Measurements from ENCODE around the gene GANC.

DNA sequence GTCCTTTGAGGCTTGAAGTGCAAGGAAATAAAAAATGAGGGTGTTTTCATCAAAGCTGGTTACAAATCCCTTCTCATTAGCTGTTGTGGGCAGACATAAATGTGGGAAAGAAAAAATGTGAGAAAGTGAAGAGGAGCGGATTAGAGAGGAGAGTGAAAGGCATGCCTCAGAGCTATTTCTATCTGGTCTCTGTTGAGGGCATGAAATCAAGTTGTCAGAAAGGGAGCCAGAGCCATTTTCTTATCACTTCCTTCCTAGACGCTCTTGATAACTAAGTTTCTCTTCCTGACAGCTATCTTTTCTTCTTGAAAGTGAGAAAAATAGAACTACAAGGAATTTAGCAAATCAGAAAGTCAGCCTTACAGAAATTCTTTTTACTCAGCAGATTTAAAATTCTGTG is 65.5 kb downstream of the GANC start:
- TF ChIP-seq ZNF253 (CRISPR knock-in tag; conservative IDR thresholded peaks at IDR 0.05) (no peak), CHCHD3 (CRISPR knock-in tag; IDR thresholded peaks at IDR 0.05) (no peak), HDGF (IDR thresholded peaks at IDR 0.05) (no peak), ZNF561 (CRISPR knock-in tag; conservative IDR thresholded peaks at IDR 0.05) (no peak), SP2 (IDR thresholded peaks at IDR 0.05; ENCODE audit: extremely low read depth, low read depth, low read length, poor library complexity, severe bottlenecking) (no peak), CHD2 (IDR thresholded peaks at IDR 0.05; ENCODE audit: low read depth, low read length) (no peak), EZH2 (IDR thresholded peaks at IDR 0.05; ENCODE audit: borderline replicate concordance, low read depth, low read length) (no peak), DNMT1 (IDR thresholded peaks at IDR 0.05) (no peak), CEBPB (tag; IDR thresholded peaks at IDR 0.05) (no peak), ZNF184 (CRISPR knock-in tag; IDR thresholded peaks at IDR 0.05) (no peak), TOE1 (IDR thresholded peaks at IDR 0.05; ENCODE audit: borderline replicate concordance) (no peak), TOE1 (CRISPR knock-in tag; IDR thresholded peaks at IDR 0.05; ENCODE audit: borderline replicate concordance, low read depth) (no peak)
